Endothelial cell of umbilical vein (primary cell): Measurements from ENCODE around the gene RAB11FIP3. TPM values are rescaled to one million over a fixed set of nuclear protein-coding genes. Genes with fewer than 3 reads are reported as not detected.

ENCODE experiments used
- BruUV-seq: library from RNA; stranded (reverse); fragments of 400-500 nt; replicated peaks from 2 replicates; lab custom pipeline; 2021; lab: Mats Ljungman, UMichigan
- CTCF ChIA-PET: fragments of 300-600, 350-600 bp; sonication (Branson Sonifier 250); formaldehyde crosslinking; loops from one replicate; lab custom pipeline; 2021; ENCODE audit warnings: antibody characterized with exemption, inconsistent platforms; lab: Charles Lee
- POLR2A ChIA-PET: fragments of 300-600, 350-600 bp; sonication (Branson Sonifier 250); formaldehyde crosslinking; loops from one replicate; lab custom pipeline; 2021; ENCODE audit warnings: antibody characterized with exemption, inconsistent platforms; lab: Charles Lee
- DNase-seq: peaks from one replicate; pipeline ENCODE4 v3.0.0-alpha.2; 2011; ENCODE audit warnings: low read depth, low spot score
- FAIRE-seq: peaks from 2 replicates; lab custom pipeline; 2011; peaks lifted over from hg19 to GRCh38; lab: Jason Lieb, UNC
- H2AFZ ChIP-seq: 2 replicates; pipeline ENCODE4 v1.6.0; 2012; ENCODE audit warnings: low read depth, low read length, control low read depth, inconsistent platforms
- H3K27ac ChIP-seq: 2 replicates; pipeline ENCODE4 v1.5.1; 2011; ENCODE audit warnings: low read depth, mild to moderate bottlenecking, control low read depth, low read length, moderate library complexity; ENCODE audit not compliant: insufficient read depth
- H3K27me3 ChIP-seq, 2 experiments: 2 replicates each; pipeline versions ENCODE4 v1.6.0 to v1.6.1; 2011; ENCODE audit warnings: low read length in 2 of 2, mixed read lengths in 1 of 2; ENCODE audit not compliant: control insufficient read depth in 2 of 2, insufficient read depth in 2 of 2
- H3K36me3 ChIP-seq, 2 experiments: 2 replicates in 1 of 2; 3 replicates in 1 of 2; pipeline ENCODE4 v1.5.1; 2011; ENCODE audit warnings: low read length in 2 of 2, mild to moderate bottlenecking in 1 of 2, moderate library complexity in 1 of 2; ENCODE audit not compliant: control insufficient read depth in 2 of 2, insufficient read depth in 2 of 2; ENCODE audit errors: extremely low read depth in 1 of 2
- H3K4me1 ChIP-seq: 3 replicates; pipeline ENCODE4 v1.5.1; 2011; ENCODE audit warnings: mild to moderate bottlenecking, low read length; ENCODE audit not compliant: control insufficient read depth, insufficient read depth; ENCODE audit errors: extremely low read depth
- H3K4me2 ChIP-seq: 2 replicates; pipeline ENCODE4 v1.6.1; 2011; ENCODE audit warnings: low read length, control low read depth, mixed read lengths; ENCODE audit not compliant: insufficient read depth
- H3K4me3 ChIP-seq, 3 experiments: fragments of 200-600 bp in 1 of 3; sonication (generic), shearing (Covaris generic) in 1 of 3; replicated peaks in 1 of 3; 2 replicates each; pipeline ENCODE4 v1.5.1; 2011 to 2016; ENCODE audit warnings: control low read depth in 3 of 3, low read length in 3 of 3, mild to moderate bottlenecking in 2 of 3, inconsistent platforms in 1 of 3, low read depth in 1 of 3, moderate library complexity in 1 of 3; ENCODE audit not compliant: insufficient read depth in 1 of 3
- H3K79me2 ChIP-seq: 2 replicates; pipeline ENCODE4 v1.6.0; 2012; ENCODE audit warnings: low read length, inconsistent platforms; ENCODE audit not compliant: control insufficient read depth, insufficient read depth
- H3K9ac ChIP-seq: replicated peaks from 2 replicates; pipeline ENCODE3; 2011; ENCODE audit warnings: low read length, control low read depth; ENCODE audit not compliant: insufficient read depth; ENCODE audit errors: extremely low read depth
- H3K9me1 ChIP-seq: replicated peaks from 3 replicates; pipeline ENCODE4 v1.6.0; 2011; ENCODE audit warnings: mild to moderate bottlenecking, low read length; ENCODE audit not compliant: control insufficient read depth, insufficient read depth; ENCODE audit errors: extremely low read depth
- H3K9me3 ChIP-seq: replicated peaks from 2 replicates; pipeline ENCODE4 v1.5.1; 2012; ENCODE audit warnings: low read length, inconsistent platforms; ENCODE audit not compliant: control insufficient read depth, insufficient read depth
- H4K20me1 ChIP-seq: replicated peaks from 2 replicates; pipeline ENCODE3; 2011; ENCODE audit warnings: mild to moderate bottlenecking, low read length; ENCODE audit not compliant: control insufficient read depth, insufficient read depth; ENCODE audit errors: extremely low read depth
- EZH2 ChIP-seq: IDR thresholded peaks from 2 replicates; pipeline ENCODE4 v1.6.1; 2012; ENCODE audit warnings: borderline replicate concordance, low read depth, mild to moderate bottlenecking, moderate library complexity, low read length, inconsistent platforms; ENCODE audit not compliant: severe bottlenecking
- FOS ChIP-seq: IDR thresholded peaks from 2 replicates; pipeline ENCODE4 v1.6.1; 2011; ENCODE audit warnings: mild to moderate bottlenecking, low read length, moderate library complexity, borderline replicate concordance; ENCODE audit not compliant: insufficient read depth
- GATA2 ChIP-seq: IDR thresholded peaks from 2 replicates; pipeline ENCODE4 v1.7.0; 2011; ENCODE audit warnings: low read depth, mild to moderate bottlenecking, moderate library complexity, mixed read lengths, low read length; ENCODE audit not compliant: insufficient read length, insufficient read depth
- JUN ChIP-seq: IDR thresholded peaks from 2 replicates; pipeline ENCODE4 v1.6.1; 2011; ENCODE audit warnings: borderline replicate concordance, low read depth; ENCODE audit not compliant: insufficient read length, insufficient read depth
- MYC ChIP-seq: IDR thresholded peaks from one replicate; pipeline ENCODE4 v1.6.1; 2011; ENCODE audit warnings: mild to moderate bottlenecking, low read depth, low read length
- POLR2A ChIP-seq: IDR thresholded peaks from 2 replicates; pipeline ENCODE4 v1.6.1; 2012; ENCODE audit warnings: low read depth, mild to moderate bottlenecking, control low read depth, low read length
- POLR2AphosphoS5 ChIP-seq: IDR thresholded peaks from 2 replicates; pipeline ENCODE4 v1.6.1; 2012; ENCODE audit warnings: low read depth, mild to moderate bottlenecking, control low read depth, low read length, moderate library complexity; ENCODE audit not compliant: insufficient read depth
- dilution Hi-C: fragments of 300-500 bp; cut with MboI; formaldehyde crosslinking; loops from one replicate; pipeline ENCODE4 v1.15.0; 2019; ENCODE audit warnings: low sequenced_read_pairs; ENCODE audit not compliant: extremely low pct_ligation_motif_present
- intact Hi-C: fragments of 100-400 bp; cut with micrococcal nuclease; formaldehyde crosslinking; loops from one replicate; pipeline ENCODE4 v1.10.0; 2022
- polyA plus RNA-seq, 4 experiments: library from polyadenylated mRNA; depleted of rRNA in 3 of 4; stranded (reverse) in 3 of 4; unstranded in 1 of 4; fragments of >200 nt; gene quantifications; 2 replicates each; pipeline versions ENCODE4 v1.2.1 to v1.2.3, GENCODE V29; 2011 to 2012; ENCODE audit warnings: missing spikeins in 1 of 4
- total RNA-seq: library from RNA; stranded (reverse); gene quantifications from 2 replicates; pipeline ENCODE4 v1.2.3, GENCODE V29; 2021
- TF ChIP-seq, protein P1 (sequence below): IDR thresholded peaks from 2 replicates; pipeline ENCODE4 v1.6.1; 2011; ENCODE audit not compliant: insufficient read depth, insufficient read length
- TF ChIP-seq, protein P2 (sequence below), 2 donors: IDR thresholded peaks; 1 replicate in 1 of 2; 2 replicates in 1 of 2; pipeline ENCODE4 v1.5.1; 2011; ENCODE audit warnings: low read length in 2 of 2, mild to moderate bottlenecking in 2 of 2, moderate library complexity in 2 of 2, control low read depth in 1 of 2, inconsistent platforms in 1 of 2, low read depth in 1 of 2; ENCODE audit not compliant: insufficient read depth in 1 of 2; ENCODE audit errors: extremely low read depth in 1 of 2

The RAB11FIP3 gene
- total and polyA plus RNA-seq, 2 donors (not counting 3 experiments of a cell fraction or from before 2014, with no cell fraction given), result 20.5 to 75.9 TPM

DNA sequence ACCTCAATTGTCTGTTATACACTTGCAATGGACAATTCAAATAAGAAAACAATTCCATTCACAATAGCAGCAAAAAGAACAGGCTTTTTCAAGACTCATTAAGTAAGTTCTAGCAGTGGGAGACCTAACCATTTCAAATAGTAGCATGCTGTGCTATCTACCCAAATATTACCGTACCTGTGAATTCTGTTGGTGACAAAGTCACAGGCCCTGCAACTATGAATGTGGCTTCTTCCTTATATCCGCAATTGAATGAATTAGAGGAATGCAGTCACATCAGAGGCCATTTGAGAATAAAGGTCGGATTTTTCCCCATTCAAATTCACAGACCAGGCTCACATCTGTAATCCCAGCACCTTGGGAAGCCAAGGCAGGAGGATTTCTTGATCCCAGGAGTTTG, 29.2 kb upstream of the RAB11FIP3 start:
- H3K9me1 ChIP-seq, result no peaks in the 10 kb centered on the region
- DNase-seq (no peak), FAIRE-seq (peak; percentile 4)
- H2AFZ ChIP-seq, result peak overlapping the region; percentile 50
- peaks cover 0 to 7% of the 10 kb centered on the region in 2 experiments for H3K36me3 ChIP-seq
- peaks cover 10% of the 10 kb centered on the region for H3K4me1 ChIP-seq
- H3K4me2 ChIP-seq, result peak overlapping the region; percentile 67
- no peak overlapping the region for H3K9ac ChIP-seq
- no peaks in the 10 kb centered on the region for H3K9me3 ChIP-seq
- H3K79me2 ChIP-seq, result peaks cover 5% of the 10 kb centered on the region
- no peak overlapping the region for H3K4me3 ChIP-seq
- no peak overlapping the region for H3K27ac ChIP-seq
- H4K20me1 ChIP-seq, result no peaks in the 10 kb centered on the region
- dilution Hi-C loops (no loop called here), intact Hi-C loops (loop anchor here (1.0 to 2.0 kb wide), 2 partner anchors 12 to 131 kb away; partner anchors contain the start of gene CAPN15)
- no TSS peak for BruUV-seq
- no peaks in the 10 kb centered on the region for H3K27me3 ChIP-seq
- POLR2A ChIA-PET, result interaction anchor here (0.6 kb wide), 1 partner anchor 9 kb away, joined by 3 read pairs; no protein-coding TSS in a partner anchor
- CTCF ChIA-PET, result interaction anchor here (0.8 to 1.2 kb wide), 3 partner anchors 9 to 101 kb away, joined by 3 to 4 read pairs (median 3); partner anchors contain the start of gene RAB11FIP3
- TF ChIP-seq MYC (no peak), POLR2AphosphoS5 (no peak), FOS (no peak), POLR2A (no peak), EZH2 (no peak), JUN (no peak), GATA2 (no peak)
- TF ChIP-seq, protein P1, sequence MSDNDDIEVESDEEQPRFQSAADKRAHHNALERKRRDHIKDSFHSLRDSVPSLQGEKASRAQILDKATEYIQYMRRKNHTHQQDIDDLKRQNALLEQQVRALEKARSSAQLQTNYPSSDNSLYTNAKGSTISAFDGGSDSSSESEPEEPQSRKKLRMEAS, result no peak
- TF ChIP-seq, protein P2, sequence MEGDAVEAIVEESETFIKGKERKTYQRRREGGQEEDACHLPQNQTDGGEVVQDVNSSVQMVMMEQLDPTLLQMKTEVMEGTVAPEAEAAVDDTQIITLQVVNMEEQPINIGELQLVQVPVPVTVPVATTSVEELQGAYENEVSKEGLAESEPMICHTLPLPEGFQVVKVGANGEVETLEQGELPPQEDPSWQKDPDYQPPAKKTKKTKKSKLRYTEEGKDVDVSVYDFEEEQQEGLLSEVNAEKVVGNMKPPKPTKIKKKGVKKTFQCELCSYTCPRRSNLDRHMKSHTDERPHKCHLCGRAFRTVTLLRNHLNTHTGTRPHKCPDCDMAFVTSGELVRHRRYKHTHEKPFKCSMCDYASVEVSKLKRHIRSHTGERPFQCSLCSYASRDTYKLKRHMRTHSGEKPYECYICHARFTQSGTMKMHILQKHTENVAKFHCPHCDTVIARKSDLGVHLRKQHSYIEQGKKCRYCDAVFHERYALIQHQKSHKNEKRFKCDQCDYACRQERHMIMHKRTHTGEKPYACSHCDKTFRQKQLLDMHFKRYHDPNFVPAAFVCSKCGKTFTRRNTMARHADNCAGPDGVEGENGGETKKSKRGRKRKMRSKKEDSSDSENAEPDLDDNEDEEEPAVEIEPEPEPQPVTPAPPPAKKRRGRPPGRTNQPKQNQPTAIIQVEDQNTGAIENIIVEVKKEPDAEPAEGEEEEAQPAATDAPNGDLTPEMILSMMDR (IDR thresholded peaks at IDR 0.05; ENCODE audit: extremely low read depth in 1 of 2, insufficient read depth in 1 of 2, low read depth in 1 of 2, low read length in 2 of 2), result no peak
